Measurements from ENCODE around the gene MAMDC2. TPM values are rescaled to one million over a fixed set of nuclear protein-coding genes. Genes with fewer than 3 reads are reported as not detected.

MAMDC2 gene
- total RNA-seq, 4 donors from 2014 or later, result 15.8 to 19.6 (median 18.4) TPM

GRCh38 chr9:70258692-70259511 is 215.3 kb downstream of the MAMDC2 start, which contains the start of gene SMC5:
Gene SMC5 (plus strand): TSS chr9:70258978. CDS start chr9:70259079, 101 bp downstream.
- peaks cover 31% of the 10 kb centered on the region in 2 donors for H3K4me1 ChIP-seq
- peak within 1 kb of the TSS; percentile 90 to 95 (median 91) for H3K27ac ChIP-seq
- no peaks in the 10 kb centered on the region for H3K27me3 ChIP-seq
- H3K4me3 ChIP-seq (replicated peaks in 1 of 3), result peak within 1 kb of the TSS; percentile 49 to 80 (median 77)
- H3K9me3 ChIP-seq, result no peaks in the 10 kb centered on the region
- no peaks in the 10 kb centered on the region for H3K36me3 ChIP-seq
- intact Hi-C loops (cut with DNase I), result no loop called here
- peak; percentile 89 to 90 for DNase-seq
- WGBS, 2 donors, result 1% methylated on average over 46 to 51 of the region's 75 CpGs
- peak; percentile 93 to 97 for TF ChIP-seq POLR2A (IDR thresholded peaks at IDR 0.05)
- no peak for TF ChIP-seq CTCF (IDR thresholded peaks at IDR 0.05)

DNA sequence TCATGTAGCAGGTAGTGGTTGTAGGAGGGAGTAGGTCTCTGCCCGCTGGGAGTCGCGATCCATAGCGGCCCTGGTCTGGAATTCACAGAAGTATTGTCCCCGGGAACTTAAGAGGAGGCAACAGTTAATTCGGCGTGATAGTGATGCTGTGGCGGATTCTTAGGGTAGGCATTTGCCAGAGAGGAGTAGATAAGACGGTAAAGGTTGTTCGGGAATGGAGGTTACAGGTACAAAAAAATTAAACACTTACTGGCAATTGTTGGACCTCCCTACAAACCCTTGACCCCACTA is 215.8 kb downstream of the MAMDC2 start:
- Histone ChIP-seq H3K27ac (peak overlapping the region; percentile 90 to 95 (median 91)), H3K4me1 (peaks cover 31% of the 10 kb centered on the region in 2 donors), H3K36me3 (no peaks in the 10 kb centered on the region), H3K4me3 (replicated peaks in 1 of 3) (peak overlapping the region; percentile 49 to 80 (median 77)), H3K27me3 (no peaks in the 10 kb centered on the region), H3K9me3 (no peaks in the 10 kb centered on the region)
- WGBS, 2 donors, result 1 to 2% methylated on average over 10 of the region's 10 CpGs
- TF ChIP-seq CTCF (IDR thresholded peaks at IDR 0.05) (no peak), POLR2A (IDR thresholded peaks at IDR 0.05) (no peak)
- no peak for DNase-seq
- intact Hi-C loops (cut with DNase I), result no loop called here

- H3K36me3 ChIP-seq, result peaks cover 4 to 5% of the 10 kb centered on the region in 2 donors
- H3K27me3 ChIP-seq, result no peaks in the 10 kb centered on the region
- H3K27ac ChIP-seq, result peak overlapping the region in 1 of 3 donors; percentile 90
- TF ChIP-seq POLR2A (IDR thresholded peaks at IDR 0.05) (no peak), CTCF (IDR thresholded peaks at IDR 0.05) (no peak)
- no peak for DNase-seq
- intact Hi-C loops (cut with DNase I), result no loop called here
- H3K4me1 ChIP-seq, result peaks cover 31% of the 10 kb centered on the region in 2 donors
- no peaks in the 10 kb centered on the region for H3K9me3 ChIP-seq
- 87 to 92% methylated on average over 30 of the region's 30 CpGs for WGBS, 2 donors
- H3K4me3 ChIP-seq (replicated peaks in 1 of 3), result peak overlapping the region in 1 of 3 donors; percentile 80
Observed at GRCh38 chr9:70260007-70260443, 216.4 kb downstream of the MAMDC2 start.

DNA sequence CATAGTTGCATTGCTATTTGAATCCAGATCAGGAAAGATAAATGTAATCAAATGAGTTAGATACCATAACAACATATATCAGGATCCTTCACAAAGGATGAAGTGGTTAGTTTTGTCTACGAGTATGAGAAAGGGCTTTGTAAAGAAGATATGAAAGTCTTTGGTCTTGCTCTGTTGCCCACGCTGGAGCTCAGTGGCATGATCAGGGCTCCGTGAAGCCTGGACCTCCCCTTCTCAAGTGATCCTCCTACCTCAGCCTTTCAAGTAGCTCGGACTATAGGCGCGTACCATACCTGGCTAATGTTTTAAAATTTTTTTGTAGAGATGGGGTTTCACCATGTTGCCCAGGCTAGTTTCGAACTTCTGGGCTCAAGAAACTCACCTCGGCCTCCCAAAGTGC is 217.0 kb downstream of the MAMDC2 start:
- no peak for TF ChIP-seq POLR2A (IDR thresholded peaks at IDR 0.05)
- TF ChIP-seq CTCF (IDR thresholded peaks at IDR 0.05), result no peak
- 65 to 73% methylated on average over 8 of the region's 8 CpGs for WGBS, 2 donors
- peaks cover 31% of the 10 kb centered on the region in 2 donors for H3K4me1 ChIP-seq
- no peak overlapping the region for H3K4me3 ChIP-seq (replicated peaks in 1 of 3)
- peaks cover 6 to 11% of the 10 kb centered on the region in 2 donors for H3K36me3 ChIP-seq
- no peaks in the 10 kb centered on the region for H3K9me3 ChIP-seq
- H3K27me3 ChIP-seq, result no peaks in the 10 kb centered on the region
- intact Hi-C loops (cut with DNase I), result no loop called here
- no peak for DNase-seq
- H3K27ac ChIP-seq, result no peak overlapping the region

Data from thyroid gland (tissue), 4 donors.